ENCODE data around the gene PORCN.

PORCN gene

GRCh38 chrX:48508400-48509244, at the start of gene PORCN:
TSS of gene PORCN (plus strand) at chrX:48508992. CDS start at chrX:48509821, 829 bp downstream.
- TF ChIP-seq, protein P1, sequence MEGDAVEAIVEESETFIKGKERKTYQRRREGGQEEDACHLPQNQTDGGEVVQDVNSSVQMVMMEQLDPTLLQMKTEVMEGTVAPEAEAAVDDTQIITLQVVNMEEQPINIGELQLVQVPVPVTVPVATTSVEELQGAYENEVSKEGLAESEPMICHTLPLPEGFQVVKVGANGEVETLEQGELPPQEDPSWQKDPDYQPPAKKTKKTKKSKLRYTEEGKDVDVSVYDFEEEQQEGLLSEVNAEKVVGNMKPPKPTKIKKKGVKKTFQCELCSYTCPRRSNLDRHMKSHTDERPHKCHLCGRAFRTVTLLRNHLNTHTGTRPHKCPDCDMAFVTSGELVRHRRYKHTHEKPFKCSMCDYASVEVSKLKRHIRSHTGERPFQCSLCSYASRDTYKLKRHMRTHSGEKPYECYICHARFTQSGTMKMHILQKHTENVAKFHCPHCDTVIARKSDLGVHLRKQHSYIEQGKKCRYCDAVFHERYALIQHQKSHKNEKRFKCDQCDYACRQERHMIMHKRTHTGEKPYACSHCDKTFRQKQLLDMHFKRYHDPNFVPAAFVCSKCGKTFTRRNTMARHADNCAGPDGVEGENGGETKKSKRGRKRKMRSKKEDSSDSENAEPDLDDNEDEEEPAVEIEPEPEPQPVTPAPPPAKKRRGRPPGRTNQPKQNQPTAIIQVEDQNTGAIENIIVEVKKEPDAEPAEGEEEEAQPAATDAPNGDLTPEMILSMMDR (conservative IDR thresholded peaks at IDR 0.05), result no peak
- H3K27ac ChIP-seq, result peak within 1 kb of the TSS; percentile 9; the same call in 1 of the 2 replicates

DNA sequence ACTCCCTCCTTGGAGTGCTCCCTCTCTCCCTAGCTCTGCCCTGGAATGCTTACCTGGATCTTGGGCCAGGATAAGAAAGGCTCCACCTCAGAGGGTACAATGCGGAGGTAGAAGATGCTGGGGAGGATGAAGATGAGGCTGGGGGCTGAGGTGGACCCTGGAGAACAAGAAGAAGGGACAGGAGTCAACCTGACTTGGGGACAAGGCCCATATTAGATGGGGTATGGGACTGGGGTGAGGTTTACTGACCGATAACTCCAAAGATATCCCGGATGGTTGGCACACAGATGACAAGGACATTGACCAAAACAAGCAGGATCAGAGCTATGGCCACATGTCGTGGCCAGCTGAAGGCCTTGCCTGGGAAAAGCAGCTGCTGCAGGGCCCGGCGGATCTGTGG, 49.3 kb upstream of the PORCN start:
- TF ChIP-seq, protein P1 (conservative IDR thresholded peaks at IDR 0.05), result no peak
- no peak overlapping the region for H3K27ac ChIP-seq

DNA sequence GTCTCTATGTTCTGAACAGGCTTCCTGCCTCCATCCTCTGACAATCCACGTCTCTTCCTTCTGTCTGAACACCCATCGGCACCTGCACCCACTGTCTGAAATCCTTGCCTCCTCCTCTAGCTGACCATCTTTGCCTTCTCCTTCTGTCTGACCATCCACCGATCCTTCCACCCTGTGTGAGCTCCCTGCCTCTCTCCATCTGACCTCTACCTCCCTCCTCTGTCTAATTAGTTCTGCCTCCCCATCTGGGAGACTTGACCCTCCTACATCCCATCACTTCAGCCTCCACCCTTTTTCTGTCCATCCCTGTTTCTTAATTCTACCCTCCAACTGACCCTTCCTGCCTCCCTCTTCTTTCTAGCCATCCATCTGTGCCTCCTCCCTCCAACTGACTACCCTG, 48.8 kb upstream of the PORCN start:
- TF ChIP-seq, protein P1 (conservative IDR thresholded peaks at IDR 0.05), result no peak
- no peak overlapping the region for H3K27ac ChIP-seq

DNA sequence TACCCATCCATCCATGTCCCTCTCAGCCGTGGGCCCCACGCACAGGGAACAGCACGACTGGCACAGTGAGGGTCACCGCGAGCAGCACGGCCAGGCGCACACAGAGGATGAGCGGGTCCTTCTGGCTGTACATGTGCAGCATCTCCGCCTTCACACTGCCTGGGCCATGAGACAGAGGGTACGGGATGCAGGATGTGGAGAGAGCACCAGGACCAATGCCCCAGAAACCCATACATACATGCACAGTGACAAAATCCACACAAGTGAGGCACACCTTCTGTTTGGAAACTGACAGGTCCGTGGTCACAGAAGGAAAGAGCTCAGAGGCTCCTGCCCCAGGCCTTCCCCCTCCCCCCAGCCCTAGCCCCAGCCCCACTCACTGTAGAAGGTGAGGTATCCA, 48.2 kb upstream of the PORCN start:
- TF ChIP-seq, protein P1 (conservative IDR thresholded peaks at IDR 0.05), result no peak
- no peak overlapping the region for H3K27ac ChIP-seq

GRCh38 chrX:48461830-48462229, 47.0 kb upstream of the PORCN start:
- no peak overlapping the region for H3K27ac ChIP-seq
- TF ChIP-seq, protein P1 (conservative IDR thresholded peaks at IDR 0.05), result no peak

- TF ChIP-seq, protein P1 (conservative IDR thresholded peaks at IDR 0.05), result no peak
- no peak overlapping the region for H3K27ac ChIP-seq
Observed at GRCh38 chrX:48465336-48465933, 43.4 kb upstream of the PORCN start.

DNA sequence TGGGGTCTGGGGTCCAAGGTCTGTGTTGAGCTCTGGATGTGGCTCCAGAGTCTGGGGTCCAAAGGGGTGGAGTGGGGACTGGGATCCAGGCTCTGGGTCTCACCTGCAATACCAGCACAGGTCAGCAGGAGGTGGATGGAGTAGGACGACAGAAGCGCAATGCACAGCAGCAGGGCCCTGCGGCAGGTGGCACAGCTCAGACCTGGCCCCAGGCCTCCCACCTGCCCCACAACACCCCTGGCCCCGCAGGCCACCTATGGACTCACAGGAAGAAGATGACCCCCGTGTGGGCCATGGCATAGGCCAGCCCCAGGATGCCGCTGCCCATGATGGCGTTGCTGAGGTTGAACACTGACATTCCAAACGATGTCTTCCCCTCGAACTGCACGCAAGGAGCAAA, 42.1 kb upstream of the PORCN start:
- TF ChIP-seq, protein P1 (conservative IDR thresholded peaks at IDR 0.05), result no peak

More for the DNA sequence above, 42.1 kb upstream of the PORCN start:
- H3K27ac ChIP-seq, result no peak overlapping the region

Measured in VCaP (cell line).